ENCODE results near the gene PSMA8. TPM values are rescaled to one million over a fixed set of nuclear protein-coding genes. Genes with fewer than 3 reads are reported as not detected.
"Not testable (repeated sequence)": the region's sequence is repeated elsewhere in the genome, so short reads cannot be mapped to it uniquely, and the experiment has no call there.

Gene PSMA8
- total RNA-seq, 1 donor from 2014 or later: not detected

DNA sequence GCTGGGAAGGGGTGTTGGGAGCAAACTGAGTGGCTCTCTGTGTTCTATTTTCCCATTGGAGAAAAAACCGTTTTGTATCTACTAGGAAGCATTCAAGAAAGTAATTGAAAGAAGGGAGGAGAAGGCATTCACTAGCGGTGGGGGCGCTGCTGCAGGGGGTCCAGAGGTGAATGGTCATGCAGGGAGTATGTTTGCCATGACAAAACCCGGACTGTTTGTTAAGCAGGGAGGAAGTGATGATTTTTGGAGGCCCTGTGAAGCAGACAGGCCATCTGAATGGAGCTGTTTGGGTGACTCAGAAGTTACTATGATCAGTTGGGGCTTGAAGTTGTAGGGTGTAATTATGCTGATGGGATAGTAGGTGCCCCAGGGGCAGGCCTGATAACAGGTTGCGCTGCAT, 99.5 kb downstream of the PSMA8 start:
- H3K36me3 Mint-ChIP-seq (ENCODE audit: low read depth): no peaks in the 10 kb centered on the region
- no peak overlapping the region for H3K27ac Mint-ChIP-seq (ENCODE audit: unreplicated experiment)
- no peak for TF ChIP-seq CTCF (IDR thresholded peaks at IDR 0.05)
- no peaks in the 10 kb centered on the region for H3K27me3 Mint-ChIP-seq (ENCODE audit: low read depth)
- no peak overlapping the region for H3K4me3 Mint-ChIP-seq (ENCODE audit: unreplicated experiment)
- DNase-seq (ENCODE audit: low spot score): no peak
- no peaks in the 10 kb centered on the region for H3K4me1 Mint-ChIP-seq (ENCODE audit: low read depth)
- no peaks in the 10 kb centered on the region for H3K9me3 Mint-ChIP-seq (ENCODE audit: low read depth)

DNA sequence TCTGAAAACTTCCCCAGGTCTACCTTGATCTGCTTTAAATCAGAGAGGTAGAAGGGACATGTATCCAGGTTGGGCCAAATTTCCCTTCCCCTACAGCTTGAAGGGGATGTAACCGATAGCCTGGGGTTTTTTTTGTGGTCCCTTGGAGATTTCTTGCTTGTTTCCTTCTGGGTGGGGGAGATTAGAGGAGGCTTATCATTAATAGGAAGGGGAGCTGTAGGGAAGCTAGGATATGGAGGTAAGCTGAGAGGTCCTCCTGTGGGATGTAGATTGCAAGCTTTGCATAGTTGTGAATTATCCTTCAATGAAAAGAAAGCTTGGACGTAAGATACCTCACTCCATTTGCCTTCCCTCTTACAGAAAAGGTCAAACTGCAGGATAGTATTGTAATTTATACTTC, 103.7 kb downstream of the PSMA8 start:
- H3K27me3 Mint-ChIP-seq (ENCODE audit: low read depth); H3K27ac Mint-ChIP-seq (ENCODE audit: unreplicated experiment); H3K4me1 Mint-ChIP-seq (ENCODE audit: low read depth); DNase-seq (ENCODE audit: low spot score); H3K4me3 Mint-ChIP-seq (ENCODE audit: unreplicated experiment); H3K36me3 Mint-ChIP-seq (ENCODE audit: low read depth): not testable (repeated sequence)
- peaks cover 13% of the 10 kb centered on the region for H3K9me3 Mint-ChIP-seq (ENCODE audit: low read depth)

GRCh38 chr18:26238718-26239117, 105.0 kb downstream of the PSMA8 start:
- peaks cover 23% of the 10 kb centered on the region for H3K9me3 Mint-ChIP-seq (ENCODE audit: low read depth)
- not testable (repeated sequence) for H3K27me3 Mint-ChIP-seq (ENCODE audit: low read depth); DNase-seq (ENCODE audit: low spot score); H3K4me3 Mint-ChIP-seq (ENCODE audit: unreplicated experiment); H3K4me1 Mint-ChIP-seq (ENCODE audit: low read depth); H3K36me3 Mint-ChIP-seq (ENCODE audit: low read depth); H3K27ac Mint-ChIP-seq (ENCODE audit: unreplicated experiment)

GRCh38 chr18:26242392-26242791, 108.7 kb downstream of the PSMA8 start:
- H3K27me3 Mint-ChIP-seq (ENCODE audit: low read depth); H3K27ac Mint-ChIP-seq (ENCODE audit: unreplicated experiment); H3K4me3 Mint-ChIP-seq (ENCODE audit: unreplicated experiment); H3K4me1 Mint-ChIP-seq (ENCODE audit: low read depth); DNase-seq (ENCODE audit: low spot score); H3K36me3 Mint-ChIP-seq (ENCODE audit: low read depth): not testable (repeated sequence)
- peaks cover 33% of the 10 kb centered on the region for H3K9me3 Mint-ChIP-seq (ENCODE audit: low read depth)

Other genes with a start within 250 kb of the PSMA8 start
- 86.7 to 102 TPM (median 92.2 TPM) in 3 replicates for gene SS18, start 43.3 kb upstream of the PSMA8 start, total RNA-seq
- gene TAF4B, start 92.6 kb downstream of the PSMA8 start, total RNA-seq: 1.7 to 2.2 TPM (median 2.0 TPM) in 3 replicates

Measured in chondrocyte (in vitro differentiated cells).